GM13976 (cell line): ENCODE measurements around the gene TTF1.

Experiments used
- DNase-seq: peaks from one replicate; pipeline ENCODE4 v3.0.0; 2012; ENCODE audit warnings: low spot score
- in situ Hi-C: fragments of 300-500 bp; cut with MboI; formaldehyde crosslinking; loops from one replicate; pipeline ENCODE4 v1.12.0; 2022; ENCODE audit warnings: low sequenced_read_pairs, mixed read lengths, inconsistent platforms; ENCODE audit not compliant: unreplicated experiment
- TF ChIP-seq, protein P1 (sequence below): IDR thresholded peaks from 2 replicates; pipeline ENCODE4 v1.5.1; 2012; ENCODE audit warnings: borderline replicate concordance, mild to moderate bottlenecking; ENCODE audit not compliant: insufficient read depth; ENCODE audit errors: extremely low read depth, missing control alignments, control extremely low read depth

The TTF1 gene

DNA sequence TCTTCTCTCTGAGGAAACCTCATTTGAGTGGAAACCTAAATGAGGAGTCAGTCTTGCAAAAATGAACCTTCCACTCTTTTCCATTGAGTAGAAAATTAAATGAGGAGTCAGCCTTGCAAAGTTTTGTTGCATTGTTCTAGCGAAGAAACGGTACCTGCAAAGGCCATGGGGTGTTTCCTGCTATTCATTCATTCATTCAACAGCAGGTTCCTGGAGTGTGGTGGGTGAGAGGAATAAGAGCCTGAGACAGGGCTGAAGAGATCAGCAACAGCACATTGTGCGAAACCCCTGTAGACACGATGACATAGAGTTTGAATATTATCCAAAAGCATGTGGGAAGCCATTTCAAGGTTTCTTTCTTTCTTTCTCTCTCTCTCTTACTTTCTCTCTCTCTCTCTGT lies 37.2 kb downstream of the TTF1 start:
- TF ChIP-seq, protein P1, sequence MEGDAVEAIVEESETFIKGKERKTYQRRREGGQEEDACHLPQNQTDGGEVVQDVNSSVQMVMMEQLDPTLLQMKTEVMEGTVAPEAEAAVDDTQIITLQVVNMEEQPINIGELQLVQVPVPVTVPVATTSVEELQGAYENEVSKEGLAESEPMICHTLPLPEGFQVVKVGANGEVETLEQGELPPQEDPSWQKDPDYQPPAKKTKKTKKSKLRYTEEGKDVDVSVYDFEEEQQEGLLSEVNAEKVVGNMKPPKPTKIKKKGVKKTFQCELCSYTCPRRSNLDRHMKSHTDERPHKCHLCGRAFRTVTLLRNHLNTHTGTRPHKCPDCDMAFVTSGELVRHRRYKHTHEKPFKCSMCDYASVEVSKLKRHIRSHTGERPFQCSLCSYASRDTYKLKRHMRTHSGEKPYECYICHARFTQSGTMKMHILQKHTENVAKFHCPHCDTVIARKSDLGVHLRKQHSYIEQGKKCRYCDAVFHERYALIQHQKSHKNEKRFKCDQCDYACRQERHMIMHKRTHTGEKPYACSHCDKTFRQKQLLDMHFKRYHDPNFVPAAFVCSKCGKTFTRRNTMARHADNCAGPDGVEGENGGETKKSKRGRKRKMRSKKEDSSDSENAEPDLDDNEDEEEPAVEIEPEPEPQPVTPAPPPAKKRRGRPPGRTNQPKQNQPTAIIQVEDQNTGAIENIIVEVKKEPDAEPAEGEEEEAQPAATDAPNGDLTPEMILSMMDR = no peak
- DNase-seq = no peak
- in situ Hi-C loops = no loop called here

DNA sequence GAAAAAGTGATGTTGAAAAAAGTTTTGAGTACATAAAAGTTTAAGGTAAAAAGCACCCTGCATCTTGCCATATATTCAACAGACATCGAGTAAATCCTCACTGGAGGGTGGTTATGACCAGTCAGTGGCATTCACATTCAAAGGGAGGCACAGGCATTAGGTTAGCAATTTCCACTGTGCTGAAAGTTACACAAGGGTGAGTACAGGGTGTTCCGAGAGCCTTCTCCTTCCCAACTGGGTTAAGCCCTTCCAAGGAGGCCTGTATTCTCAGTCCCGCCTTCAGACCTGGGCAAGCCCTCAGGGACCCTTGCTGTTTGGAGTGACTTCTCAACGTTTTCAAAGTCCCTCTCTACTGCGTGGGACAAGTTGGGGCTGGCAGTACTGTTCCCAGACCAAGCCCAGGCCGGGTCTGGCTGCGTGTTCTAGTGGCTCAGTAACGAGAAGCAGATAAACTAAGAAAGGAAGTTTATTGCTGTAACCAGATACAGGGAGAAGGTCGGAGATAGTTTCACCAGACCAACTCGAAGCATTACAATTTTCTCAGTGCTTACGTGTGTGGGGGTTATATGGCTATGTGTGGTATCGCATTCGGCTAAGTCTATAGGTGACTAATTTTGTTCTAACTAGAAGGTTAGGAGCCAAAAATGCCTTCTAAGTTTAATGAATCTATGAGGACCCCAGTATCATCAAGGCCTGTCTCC lies 38.9 kb downstream of the TTF1 start:
- TF ChIP-seq, protein P1 = no peak
- DNase-seq = no peak
- in situ Hi-C loops = no loop called here

DNA sequence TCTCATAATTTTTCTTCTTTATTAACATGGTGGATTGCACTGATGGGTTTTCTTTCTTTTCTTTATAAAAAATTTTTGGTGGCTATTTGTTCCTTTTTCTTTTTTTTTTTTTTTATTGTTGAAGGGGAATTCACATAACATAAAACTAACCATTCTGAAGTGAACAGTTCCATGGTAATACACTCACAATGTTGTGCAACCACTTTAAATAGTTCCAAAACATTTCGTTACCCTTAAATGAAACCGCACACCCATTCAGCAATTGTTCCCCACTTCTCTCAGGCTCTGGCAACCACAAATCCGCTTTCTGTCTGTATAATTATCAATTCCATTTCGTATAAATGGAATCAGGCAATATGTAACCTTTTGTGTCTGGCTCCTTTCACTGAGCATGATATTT lies 40.2 kb downstream of the TTF1 start:
- TF ChIP-seq, protein P1 = no peak
- in situ Hi-C loops = no loop called here
- no peak for DNase-seq

- TF ChIP-seq, protein P1 = no peak
- in situ Hi-C loops = no loop called here
- no peak for DNase-seq
Measured at GRCh38 chr9:132365986-132366385, 40.7 kb downstream of the TTF1 start.

- TF ChIP-seq, protein P1 = no peak
- no peak for DNase-seq
- in situ Hi-C loops = no loop called here
Measured at GRCh38 chr9:132364068-132364467, 42.6 kb downstream of the TTF1 start.

DNA sequence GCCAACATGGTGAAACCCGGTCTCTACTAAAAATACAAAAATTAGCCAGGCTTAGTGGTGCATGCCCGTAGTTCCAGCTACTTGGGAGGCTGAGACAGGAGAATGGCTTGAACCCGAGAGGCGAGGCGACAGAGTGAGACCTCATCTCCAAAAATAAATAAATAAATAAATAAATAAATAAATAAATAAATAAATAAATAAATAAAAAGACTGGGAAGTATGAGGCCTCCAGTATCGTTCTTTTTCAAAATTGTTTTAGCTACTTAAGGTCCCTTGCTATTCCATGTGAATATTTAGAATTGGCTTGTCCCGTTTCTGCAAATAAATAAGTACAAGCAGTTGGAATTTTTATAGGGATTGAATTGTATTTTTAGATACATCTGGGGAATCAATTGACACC lies 48.9 kb downstream of the TTF1 start:
- TF ChIP-seq, protein P1 = no peak
- in situ Hi-C loops = no loop called here
- no peak for DNase-seq

- TF ChIP-seq, protein P1 = no peak
- DNase-seq = no peak
- in situ Hi-C loops = no loop called here
Measured at GRCh38 chr9:132356324-132356924, 50.2 kb downstream of the TTF1 start.
